Heart left ventricle (tissue), 13 donors: ENCODE results near the gene CEP112.

Experiments
- POLR2A ChIP-seq, 2 donors: fragments of 450-650 bp; IDR thresholded peaks; one replicate each; pipeline ENCODE4 v1.6.1; 2017; ENCODE audit warnings: antibody characterized with exemption in 2 of 2, mild to moderate bottlenecking in 2 of 2, moderate library complexity in 2 of 2
- TF ChIP-seq, protein P1 (sequence below), 12 donors: fragments of 200-600 bp; sonication (generic) in 4 of 12; IDR thresholded peaks; one replicate each; pipeline versions ENCODE4 v1.5.0 to v1.8.0; 2018 to 2022; ENCODE audit warnings: antibody characterized with exemption in 12 of 12, mild to moderate bottlenecking in 5 of 12
- donor health status: ischemic (EF 13 %, LVEDD 7.1; RV severe dilation, severe dysfunction).
- donor health status: DM: no; HTN: yes; CAD: no.
- donor health status: DM: no; HTN: no; CAD: no.
- donor health status: ischemic (EF 25% LVEDD 6.9; RV normal size, moderate dysfunction).
- donor health status: ischemic (EF 25% LVEDD 5.7; RV mildly dilated, moderate dysfunction).
- donor health status: ischemic (EF 35%, LVEDD 5.7; RV mildly dilated, moderate dysfunction).
- donor health status: nonischemic (EF 11% LVEDD 7.7; RV severe dilation, severe dysfunction).
- donor health status: DM: yes; HTN: yes; CAD: no.
- donor health status: PGD.
- donor health status: ischemic (EF 29% LVEDD 5.4; RV normal size, mild dysfunction).
- donor health status: nonischemic (EF 23%, LVEDD 6.1; RV moderate dilation, normal function).

GRCh38 chr17:65820306-65820705, 371.6 kb downstream of the CEP112 start:
- TF ChIP-seq, protein P1, sequence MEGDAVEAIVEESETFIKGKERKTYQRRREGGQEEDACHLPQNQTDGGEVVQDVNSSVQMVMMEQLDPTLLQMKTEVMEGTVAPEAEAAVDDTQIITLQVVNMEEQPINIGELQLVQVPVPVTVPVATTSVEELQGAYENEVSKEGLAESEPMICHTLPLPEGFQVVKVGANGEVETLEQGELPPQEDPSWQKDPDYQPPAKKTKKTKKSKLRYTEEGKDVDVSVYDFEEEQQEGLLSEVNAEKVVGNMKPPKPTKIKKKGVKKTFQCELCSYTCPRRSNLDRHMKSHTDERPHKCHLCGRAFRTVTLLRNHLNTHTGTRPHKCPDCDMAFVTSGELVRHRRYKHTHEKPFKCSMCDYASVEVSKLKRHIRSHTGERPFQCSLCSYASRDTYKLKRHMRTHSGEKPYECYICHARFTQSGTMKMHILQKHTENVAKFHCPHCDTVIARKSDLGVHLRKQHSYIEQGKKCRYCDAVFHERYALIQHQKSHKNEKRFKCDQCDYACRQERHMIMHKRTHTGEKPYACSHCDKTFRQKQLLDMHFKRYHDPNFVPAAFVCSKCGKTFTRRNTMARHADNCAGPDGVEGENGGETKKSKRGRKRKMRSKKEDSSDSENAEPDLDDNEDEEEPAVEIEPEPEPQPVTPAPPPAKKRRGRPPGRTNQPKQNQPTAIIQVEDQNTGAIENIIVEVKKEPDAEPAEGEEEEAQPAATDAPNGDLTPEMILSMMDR (IDR thresholded peaks at IDR 0.05): no peak
- no peak for TF ChIP-seq POLR2A (IDR thresholded peaks at IDR 0.05)
